Lower lobe of right lung (tissue), 2 donors: ENCODE measurements around the gene S100A14. TPM values are rescaled to one million over a fixed set of nuclear protein-coding genes. Genes with fewer than 3 reads are reported as not detected.
"Not testable (repeated sequence)": the region's sequence is repeated elsewhere in the genome, so short reads cannot be mapped to it uniquely, and the experiment has no call there.

Experiments
- ATAC-seq, 2 donors: fragments of 200-7000 bp; cut with Tn5 transposase; one replicate each; pipeline ENCODE4 v1.9.1; 2020 to 2022; ENCODE audit warnings: mild to moderate bottlenecking in 2 of 2, moderate library complexity in 2 of 2
- DNase-seq: peaks from one replicate; pipeline ENCODE4 v3.0.0-alpha.2; 2020
- H3K27ac ChIP-seq: fragments of 200-600 bp; one replicate; pipeline ENCODE4 v1.8.0; 2022
- H3K27me3 ChIP-seq: fragments of 200-600 bp; one replicate; pipeline ENCODE4 v1.8.0; 2022; ENCODE audit warnings: low read depth
- H3K36me3 ChIP-seq: fragments of 200-600 bp; one replicate; pipeline ENCODE4 v1.8.0; 2022; ENCODE audit warnings: mild to moderate bottlenecking
- H3K4me1 ChIP-seq: fragments of 200-600 bp; one replicate; pipeline ENCODE4 v1.8.0; 2022
- H3K4me3 ChIP-seq: fragments of 200-600 bp; one replicate; pipeline ENCODE4 v1.8.0; 2022; ENCODE audit warnings: mild to moderate bottlenecking
- H3K9me3 ChIP-seq: fragments of 200-600 bp; one replicate; pipeline ENCODE4 v1.8.0; 2022
- intact Hi-C: fragments of 100-400 bp; cut with DNase I; formaldehyde crosslinking; loops from one replicate; pipeline ENCODE4 v1.11.0; 2022
- total RNA-seq: library from RNA; stranded (reverse); fragmentation: NEBNext Ultra II Directional; extraction: Animal tissue kit (Norgen Biotek cat#: 25700); gene quantifications from one replicate; pipeline ENCODE4 v1.2.1, GENCODE V29; 2021
- TF ChIP-seq, protein P1 (sequence below): fragments of 200-600 bp; IDR thresholded peaks from one replicate; pipeline ENCODE4 v1.8.0; 2022; ENCODE audit warnings: antibody characterized with exemption, mild to moderate bottlenecking
- donor health status: DM: no; HTN: yes; CAD: no; lungs with severe emphysema.

S100A14 gene
- total RNA-seq, 1 donor from 2014 or later, result 138 TPM

DNA sequence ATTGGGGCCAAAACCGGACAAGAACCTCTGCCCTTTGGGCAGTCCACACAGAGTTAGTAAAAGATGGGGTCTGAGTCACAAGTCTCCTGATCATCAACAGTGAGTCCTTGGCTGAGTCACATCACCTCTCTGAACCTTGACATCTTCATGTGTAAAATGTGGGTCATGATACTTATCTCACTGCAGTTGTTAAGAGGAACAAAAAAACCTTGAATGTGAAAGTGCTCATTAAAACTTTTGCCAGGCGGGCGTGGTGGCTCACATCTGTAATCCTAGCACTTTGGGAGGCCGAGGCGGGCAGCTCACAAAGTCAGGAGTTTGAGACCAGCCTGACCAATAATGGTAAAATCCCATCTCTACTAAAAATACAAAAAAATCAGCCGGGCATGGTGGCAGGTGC, 18.9 kb downstream of the S100A14 start:
- Histone ChIP-seq H3K27me3 (no peaks in the 10 kb centered on the region), H3K4me1 (peaks cover 7% of the 10 kb centered on the region), H3K4me3 (no peak overlapping the region), H3K27ac (no peak overlapping the region), H3K9me3 (no peaks in the 10 kb centered on the region), H3K36me3 (no peaks in the 10 kb centered on the region)
- TF ChIP-seq, protein P1, sequence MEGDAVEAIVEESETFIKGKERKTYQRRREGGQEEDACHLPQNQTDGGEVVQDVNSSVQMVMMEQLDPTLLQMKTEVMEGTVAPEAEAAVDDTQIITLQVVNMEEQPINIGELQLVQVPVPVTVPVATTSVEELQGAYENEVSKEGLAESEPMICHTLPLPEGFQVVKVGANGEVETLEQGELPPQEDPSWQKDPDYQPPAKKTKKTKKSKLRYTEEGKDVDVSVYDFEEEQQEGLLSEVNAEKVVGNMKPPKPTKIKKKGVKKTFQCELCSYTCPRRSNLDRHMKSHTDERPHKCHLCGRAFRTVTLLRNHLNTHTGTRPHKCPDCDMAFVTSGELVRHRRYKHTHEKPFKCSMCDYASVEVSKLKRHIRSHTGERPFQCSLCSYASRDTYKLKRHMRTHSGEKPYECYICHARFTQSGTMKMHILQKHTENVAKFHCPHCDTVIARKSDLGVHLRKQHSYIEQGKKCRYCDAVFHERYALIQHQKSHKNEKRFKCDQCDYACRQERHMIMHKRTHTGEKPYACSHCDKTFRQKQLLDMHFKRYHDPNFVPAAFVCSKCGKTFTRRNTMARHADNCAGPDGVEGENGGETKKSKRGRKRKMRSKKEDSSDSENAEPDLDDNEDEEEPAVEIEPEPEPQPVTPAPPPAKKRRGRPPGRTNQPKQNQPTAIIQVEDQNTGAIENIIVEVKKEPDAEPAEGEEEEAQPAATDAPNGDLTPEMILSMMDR, result no peak
- ATAC-seq, result no peak
- DNase-seq, result no peak
- intact Hi-C loops, result no loop called here

DNA sequence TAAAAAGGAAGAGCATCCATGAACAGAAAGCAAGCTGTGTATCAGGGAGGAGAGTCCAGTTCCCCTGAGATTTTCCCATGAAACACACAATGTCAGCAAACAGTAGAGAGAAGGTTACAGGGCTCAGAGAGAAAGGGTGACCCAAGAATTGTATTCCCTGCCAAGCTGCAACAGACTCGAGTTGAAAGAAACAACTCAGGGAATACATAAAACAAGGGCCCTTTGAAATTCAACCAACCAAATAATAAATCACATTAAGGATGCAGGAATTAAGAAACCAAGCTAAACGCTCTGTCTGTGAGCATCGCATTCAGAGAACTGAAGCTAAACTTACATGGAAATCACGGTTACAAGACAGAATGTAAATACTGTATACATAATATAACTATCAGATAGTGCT, 23.4 kb downstream of the S100A14 start:
- Histone ChIP-seq H3K27ac (no peak overlapping the region), H3K4me1 (no peaks in the 10 kb centered on the region), H3K27me3 (no peaks in the 10 kb centered on the region), H3K9me3 (no peaks in the 10 kb centered on the region), H3K36me3 (no peaks in the 10 kb centered on the region), H3K4me3 (no peak overlapping the region)
- TF ChIP-seq, protein P1, result no peak
- DNase-seq (no peak), ATAC-seq (no peak)
- intact Hi-C loops, result no loop called here

DNA sequence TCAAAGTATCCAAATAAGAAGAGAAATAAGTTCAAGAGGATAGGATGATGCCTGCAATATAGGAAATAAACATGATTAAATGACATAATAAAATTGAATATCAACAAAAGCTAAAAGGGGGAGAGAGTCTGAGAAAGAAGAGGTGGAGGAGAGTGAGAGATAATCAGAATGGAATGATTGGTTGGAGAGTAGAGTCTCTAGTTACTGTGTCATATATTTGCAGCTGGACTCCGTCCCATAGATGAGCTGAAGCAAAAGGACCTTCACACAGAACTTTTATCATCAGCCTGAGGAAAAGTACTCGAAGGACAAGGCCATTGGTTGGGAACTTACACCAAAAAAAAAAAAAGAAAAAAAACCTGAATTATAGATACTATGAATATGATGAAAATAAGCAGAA, 27.6 kb downstream of the S100A14 start:
- TF ChIP-seq, protein P1, result no peak
- Histone ChIP-seq H3K36me3 (no peaks in the 10 kb centered on the region), H3K9me3 (no peaks in the 10 kb centered on the region), H3K4me1 (no peaks in the 10 kb centered on the region), H3K4me3 (no peak overlapping the region), H3K27ac (no peak overlapping the region), H3K27me3 (no peaks in the 10 kb centered on the region)
- DNase-seq (no peak), ATAC-seq (no peak)
- intact Hi-C loops, result no loop called here

DNA sequence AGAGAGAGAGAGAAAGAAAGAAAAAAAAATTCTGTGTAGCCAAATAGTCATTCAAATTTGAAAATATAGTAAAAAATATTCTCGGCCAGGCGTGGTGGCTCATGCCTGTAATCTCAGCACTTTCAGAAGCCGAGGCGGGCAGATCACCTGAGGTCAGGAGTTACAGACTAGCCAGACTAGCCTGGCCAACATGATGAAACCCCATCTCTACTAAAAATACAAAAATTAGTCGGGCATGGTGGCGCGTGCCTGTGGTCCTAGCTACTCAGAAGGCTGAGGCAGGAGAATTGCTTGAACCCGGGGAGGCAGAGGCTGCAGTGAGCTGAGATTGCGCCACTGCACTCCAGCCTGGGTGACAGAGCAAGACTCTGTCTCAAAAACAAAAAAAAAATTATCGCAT, 28.1 kb downstream of the S100A14 start:
- H3K4me3 ChIP-seq, H3K4me1 ChIP-seq, intact Hi-C loops, H3K36me3 ChIP-seq, H3K27ac ChIP-seq, ATAC-seq, H3K9me3 ChIP-seq, DNase-seq, H3K27me3 ChIP-seq: not testable (repeated sequence)

DNA sequence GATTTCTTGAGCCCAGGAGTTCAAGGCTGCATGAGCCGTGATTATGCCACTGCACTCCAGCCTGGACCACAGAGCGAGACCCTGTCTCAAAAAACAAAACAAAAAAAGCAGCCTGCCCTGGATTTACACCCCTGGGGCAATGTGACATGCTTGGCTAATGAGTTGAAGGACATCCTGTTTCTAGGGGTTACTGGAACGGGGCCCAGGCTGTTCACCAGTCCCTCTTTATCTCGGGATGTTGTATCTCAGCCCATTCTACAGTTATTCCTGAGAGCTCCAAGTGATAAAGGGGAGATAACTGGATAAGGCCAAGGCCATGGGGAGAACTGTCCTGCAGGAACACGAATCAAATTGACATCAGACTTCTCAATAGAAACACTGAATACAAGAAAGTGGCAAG, 28.8 kb downstream of the S100A14 start:
- Histone ChIP-seq H3K9me3 (no peaks in the 10 kb centered on the region), H3K27ac (no peak overlapping the region), H3K27me3 (no peaks in the 10 kb centered on the region), H3K4me1 (no peaks in the 10 kb centered on the region), H3K4me3 (no peak overlapping the region), H3K36me3 (no peaks in the 10 kb centered on the region)
- intact Hi-C loops, result no loop called here
- TF ChIP-seq, protein P1, result no peak
- DNase-seq (no peak), ATAC-seq (no peak)

DNA sequence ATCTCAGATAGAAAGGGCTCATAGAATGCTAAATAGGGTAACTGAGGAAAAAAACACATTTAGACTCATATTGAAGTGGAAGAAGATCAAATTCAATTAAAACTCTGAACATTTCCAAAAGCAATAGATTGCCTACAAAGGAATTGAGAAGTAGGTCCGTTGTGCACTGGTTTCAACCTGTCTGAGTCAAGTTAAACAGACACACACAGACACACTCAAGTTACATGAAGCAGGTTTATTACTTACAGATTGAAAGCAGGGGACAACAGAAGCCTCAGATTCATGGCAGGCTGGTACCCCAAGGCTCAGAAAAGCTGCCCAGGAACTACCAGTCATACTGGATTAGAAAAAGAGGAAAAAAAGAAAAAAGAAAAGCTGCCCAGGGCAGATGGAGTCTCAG, 29.8 kb downstream of the S100A14 start:
- intact Hi-C loops, result no loop called here
- TF ChIP-seq, protein P1, result no peak
- H3K4me3 ChIP-seq, result no peak overlapping the region
- H3K27ac ChIP-seq, result no peak overlapping the region
- no peaks in the 10 kb centered on the region for H3K4me1 ChIP-seq
- no peaks in the 10 kb centered on the region for H3K9me3 ChIP-seq
- H3K27me3 ChIP-seq, result no peaks in the 10 kb centered on the region
- ATAC-seq (no peak), DNase-seq (no peak)
- no peaks in the 10 kb centered on the region for H3K36me3 ChIP-seq
